H1 (cell line): ENCODE results near the gene RETREG1. TPM values are rescaled to one million over a fixed set of nuclear protein-coding genes. Genes with fewer than 3 reads are reported as not detected.

Source experiments
- CTCF ChIA-PET: fragments of 300-600 bp; sonication (Branson Sonifier 250); formaldehyde crosslinking; loops from one replicate; lab custom pipeline; 2021; ENCODE audit not compliant: partially characterized antibody; lab: Charles Lee
- POLR2A ChIA-PET: fragments of 300-600 bp; sonication (Branson Sonifier 250); formaldehyde crosslinking; loops from one replicate; lab custom pipeline; 2021; ENCODE audit warnings: inconsistent platforms; ENCODE audit not compliant: partially characterized antibody; lab: Charles Lee
- DNase-seq, 2 experiments: peaks; one replicate each; pipeline versions ENCODE4 v3.0.0 to v3.0.0-alpha.2; 2010 to 2022; ENCODE audit warnings: low spot score in 2 of 2, low read depth in 1 of 2, mixed read lengths in 1 of 2
- FAIRE-seq: peaks from 2 replicates; lab custom pipeline; 2011; peaks lifted over from hg19 to GRCh38; lab: Jason Lieb, UNC
- H2AFZ ChIP-seq: 2 replicates; pipeline ENCODE4 v1.8.1; 2012; ENCODE audit warnings: low read length, inconsistent platforms
- H2AK5ac ChIP-seq: 2 replicates; pipeline ENCODE4 v1.6.1; 2013; ENCODE audit warnings: low read depth, low read length
- H2BK120ac ChIP-seq: replicated peaks from 2 replicates; pipeline ENCODE3; 2013; ENCODE audit warnings: low read depth, low read length, inconsistent platforms
- H2BK12ac ChIP-seq: 2 replicates; pipeline ENCODE4 v1.6.1; 2013; ENCODE audit warnings: low read depth, low read length
- H2BK15ac ChIP-seq: 2 replicates; pipeline ENCODE4 v1.6.1; 2013; ENCODE audit warnings: low read length
- H2BK20ac ChIP-seq: 2 replicates; pipeline ENCODE4 v1.6.1; 2013; ENCODE audit warnings: low read length
- H2BK5ac ChIP-seq: 2 replicates; pipeline ENCODE4 v1.6.1; 2013; ENCODE audit warnings: low read depth, low read length
- H3K14ac ChIP-seq: 2 replicates; pipeline ENCODE4 v1.6.1; 2013; ENCODE audit warnings: inconsistent platforms; ENCODE audit not compliant: insufficient read length
- H3K18ac ChIP-seq: 2 replicates; pipeline ENCODE4 v1.6.1; 2013; ENCODE audit warnings: low read length; ENCODE audit errors: extremely low read depth
- H3K23ac ChIP-seq: 2 replicates; pipeline ENCODE4 v1.6.1; 2013; ENCODE audit warnings: inconsistent platforms; ENCODE audit not compliant: insufficient read length
- H3K23me2 ChIP-seq: 2 replicates; pipeline ENCODE4 v1.6.1; 2013; ENCODE audit warnings: low read depth, low read length
- H3K27ac ChIP-seq: 2 replicates; pipeline ENCODE4 v1.6.1; 2011; ENCODE audit warnings: low read depth, low read length, inconsistent platforms
- H3K27me3 ChIP-seq, 4 experiments: replicated peaks in 1 of 4; 1 replicate in 1 of 4; 2 replicates in 3 of 4; pipeline versions ENCODE4 v1.6.1 to v1.8.1; 2011 to 2013; ENCODE audit warnings: low read length in 3 of 4, mild to moderate bottlenecking in 3 of 4, inconsistent platforms in 2 of 4, mixed read lengths in 2 of 4, moderate library complexity in 1 of 4; ENCODE audit not compliant: control insufficient read depth in 3 of 4, insufficient read depth in 3 of 4; ENCODE audit errors: extremely low read depth in 1 of 4
- H3K36me3 ChIP-seq, 4 experiments: 2 replicates each; pipeline versions ENCODE4 v1.6.1 to v1.8.1; 2011 to 2013; ENCODE audit warnings: mild to moderate bottlenecking in 4 of 4, low read length in 3 of 4, moderate library complexity in 2 of 4, control low read depth in 1 of 4, inconsistent platforms in 1 of 4; ENCODE audit not compliant: insufficient read depth in 4 of 4, control insufficient read depth in 2 of 4
- H3K4ac ChIP-seq: replicated peaks from 2 replicates; pipeline ENCODE3; 2013; ENCODE audit warnings: low read length, low read depth, mixed read lengths, inconsistent platforms; ENCODE audit not compliant: insufficient read length
- H3K4me1 ChIP-seq, 4 experiments: replicated peaks in 1 of 4; 1 replicate in 1 of 4; 2 replicates in 3 of 4; pipeline versions ENCODE4 v1.6.1 to v1.8.1; 2011 to 2013; ENCODE audit warnings: low read length in 3 of 4, inconsistent platforms in 2 of 4, mixed read lengths in 1 of 4; ENCODE audit not compliant: insufficient read depth in 4 of 4, control insufficient read depth in 3 of 4
- H3K4me2 ChIP-seq, 2 experiments: 2 replicates each; pipeline versions ENCODE4 v1.6.1 to v1.8.1; 2011 to 2013; ENCODE audit warnings: low read depth in 2 of 2, low read length in 2 of 2, control low read depth in 1 of 2, inconsistent platforms in 1 of 2, mild to moderate bottlenecking in 1 of 2; ENCODE audit not compliant: insufficient read depth in 1 of 2
- H3K4me3 ChIP-seq, 4 experiments: fragments of 200-600, 300-600 bp in 1 of 4; sonication (generic), shearing (Covaris generic), sonication (Bioruptor Twin) in 1 of 4; 2 replicates each; pipeline versions ENCODE4 v1.5.1 to v1.8.1; 2011 to 2016; ENCODE audit warnings: low read length in 4 of 4, low read depth in 3 of 4, control low read depth in 2 of 4, inconsistent platforms in 2 of 4, mild to moderate bottlenecking in 2 of 4, mixed read lengths in 1 of 4, moderate library complexity in 1 of 4; ENCODE audit not compliant: insufficient read depth in 2 of 4; ENCODE audit errors: extremely low read depth in 1 of 4
- H3K56ac ChIP-seq: replicated peaks from 2 replicates; pipeline ENCODE3; 2013; ENCODE audit warnings: low read depth, mild to moderate bottlenecking, mixed read lengths, low read length, inconsistent platforms; ENCODE audit not compliant: insufficient read length
- H3K79me1 ChIP-seq: 2 replicates; pipeline ENCODE4 v1.6.1; 2013; ENCODE audit warnings: low read depth, low read length, control low read depth
- H3K79me2 ChIP-seq, 2 experiments: 2 replicates each; pipeline versions ENCODE4 v1.6.1 to v1.8.1; 2012 to 2013; ENCODE audit warnings: low read length in 2 of 2, mild to moderate bottlenecking in 2 of 2, inconsistent platforms in 1 of 2; ENCODE audit not compliant: insufficient read depth in 2 of 2, control insufficient read depth in 1 of 2
- H3K9ac ChIP-seq, 4 experiments: replicated peaks in 1 of 4; 1 replicate in 1 of 4; 2 replicates in 3 of 4; pipeline versions ENCODE4 v1.6.1 to v1.8.1; 2011 to 2013; ENCODE audit warnings: low read depth in 3 of 4, low read length in 3 of 4, control low read depth in 2 of 4, mild to moderate bottlenecking in 2 of 4, moderate library complexity in 2 of 4, inconsistent platforms in 1 of 4; ENCODE audit errors: extremely low read depth in 1 of 4
- H3K9me3 ChIP-seq, 2 experiments: 2 replicates each; pipeline versions ENCODE4 v1.6.1 to v1.8.1; 2012 to 2013; ENCODE audit warnings: mild to moderate bottlenecking in 2 of 2, moderate library complexity in 2 of 2, control low read depth in 1 of 2, inconsistent platforms in 1 of 2, low read depth in 1 of 2, low read length in 1 of 2, mixed read lengths in 1 of 2; ENCODE audit not compliant: insufficient read depth in 2 of 2
- H4K20me1 ChIP-seq, 2 experiments: replicated peaks in 1 of 2; 2 replicates each; pipeline versions ENCODE3 to v1.8.1; 2011 to 2013; ENCODE audit warnings: inconsistent platforms in 2 of 2, low read length in 2 of 2, mild to moderate bottlenecking in 1 of 2; ENCODE audit not compliant: insufficient read depth in 2 of 2, control insufficient read depth in 1 of 2
- H4K5ac ChIP-seq: 2 replicates; pipeline ENCODE4 v1.6.1; 2013; ENCODE audit warnings: low read length, low read depth, mixed read lengths, inconsistent platforms; ENCODE audit not compliant: insufficient read length
- H4K8ac ChIP-seq: 2 replicates; pipeline ENCODE4 v1.8.0; 2013; ENCODE audit warnings: mild to moderate bottlenecking, moderate library complexity, low read length, inconsistent platforms; ENCODE audit not compliant: insufficient read depth; ENCODE audit errors: extremely low read depth
- H4K91ac ChIP-seq: replicated peaks from 2 replicates; pipeline ENCODE3; 2013; ENCODE audit warnings: low read length, mixed read lengths, inconsistent platforms; ENCODE audit not compliant: insufficient read length
- ASH2L ChIP-seq: fragments of 200-600, 300-600 bp; sonication (generic); IDR thresholded peaks from one replicate; pipeline ENCODE4 v1.7.1; 2017; ENCODE audit warnings: low read length
- KDM4A ChIP-seq: IDR thresholded peaks from one replicate; pipeline ENCODE4 v1.7.1; 2012; ENCODE audit warnings: low read depth, mild to moderate bottlenecking, moderate library complexity, low read length, inconsistent platforms; ENCODE audit not compliant: severe bottlenecking
- SP4 ChIP-seq: IDR thresholded peaks from 2 replicates; pipeline ENCODE4 v1.6.1; 2012; ENCODE audit warnings: low read length, inconsistent platforms
- YY1 ChIP-seq: IDR thresholded peaks from 2 replicates; pipeline ENCODE4 v1.6.1; 2011; ENCODE audit warnings: low read depth, mild to moderate bottlenecking, low read length
- WGBS, 2 experiments: shearing (Covaris generic) in 1 of 2; methylation state at CpG; one replicate each; pipeline versions ENCODE4 v1.1.6 to v1.1.7; 2013 to 2015; ENCODE audit warnings: low lambda C conversion rate in 2 of 2, mixed read lengths in 2 of 2, inconsistent platforms in 1 of 2, low coverage in 1 of 2, missing lambda C conversion rate in 1 of 2; ENCODE audit not compliant: insufficient replicate concordance in 2 of 2, insufficient coverage in 1 of 2, insufficient read length in 1 of 2; ENCODE audit errors: extremely low coverage in 1 of 2, missing lambda C conversion rate in 1 of 2; 5-methylcytosine and 5-hydroxymethylcytosine counted together
- polyA plus RNA-seq, 7 experiments: library from polyadenylated mRNA; depleted of rRNA in 3 of 7; stranded (reverse) in 5 of 7; unstranded in 2 of 7; fragments of >200 nt in 5 of 7; fragments of 200-250 nt in 2 of 7; gene quantifications; 1 replicate in 5 of 7; 2 replicates in 1 of 7; 4 replicates in 1 of 7; pipeline versions ENCODE4 v1.2.1 to v1.2.3, GENCODE V29; 2011 to 2013; ENCODE audit warnings: missing spikeins in 2 of 7, mixed read lengths in 2 of 7
- total RNA-seq: library from RNA; stranded (reverse); fragmentation: NEBNext Ultra II Directional; extraction: Animal tissue kit (Norgen Biotek cat#: 25700); gene quantifications from 2 replicates; pipeline ENCODE4 v1.2.1, GENCODE V29; 2021

RETREG1 gene
- total and polyA plus RNA-seq, 2 of the 8 experiments (the other 6 are each of a cell fraction or from before 2014, with no cell fraction given): 0.62 to 1.9 TPM

- no peaks in the 10 kb centered on the region; a peak in 2 of 7 replicates for H3K4me1 ChIP-seq
- H4K8ac ChIP-seq: no peak overlapping the region
- no peak overlapping the region for H2BK5ac ChIP-seq
- no peak overlapping the region for H4K91ac ChIP-seq
- H2BK120ac ChIP-seq: no peak overlapping the region
- no peak overlapping the region for H2BK20ac ChIP-seq
- H3K4me2 ChIP-seq: no peak overlapping the region
- no peaks in the 10 kb centered on the region for H3K27me3 ChIP-seq
- H3K4me3 ChIP-seq: no peak overlapping the region
- POLR2A ChIA-PET: no interaction called here
- H3K23ac ChIP-seq: no peak overlapping the region
- no peaks in the 10 kb centered on the region for H3K23me2 ChIP-seq
- TF ChIP-seq YY1: no peak
- TF ChIP-seq SP4: no peak
- no peak for TF ChIP-seq ASH2L
- TF ChIP-seq KDM4A: no peak
- H4K20me1 ChIP-seq: no peaks in the 10 kb centered on the region
- H3K9me3 ChIP-seq: no peaks in the 10 kb centered on the region
- H3K9ac ChIP-seq: no peak overlapping the region
- H2AFZ ChIP-seq: no peak overlapping the region
- no peak for DNase-seq
- no peak overlapping the region for H2BK12ac ChIP-seq
- H3K18ac ChIP-seq: no peak overlapping the region
- H3K79me1 ChIP-seq: no peaks in the 10 kb centered on the region
- no peak for FAIRE-seq
- no peaks in the 10 kb centered on the region for H3K36me3 ChIP-seq
- no peak overlapping the region for H3K14ac ChIP-seq
- H3K27ac ChIP-seq: no peak overlapping the region
- no peak overlapping the region for H4K5ac ChIP-seq
- no peak overlapping the region for H3K4ac ChIP-seq
- CTCF ChIA-PET: no interaction called here
- 100% methylated on average over 1 of the region's 1 CpG; no CpG with 5 or more reads in 1 of the 2 experiments for WGBS, 2 experiments
- no peak overlapping the region; the same call in 1 of the 2 replicates for H2BK15ac ChIP-seq
- no peak overlapping the region for H2AK5ac ChIP-seq
- no peak overlapping the region for H3K56ac ChIP-seq
- H3K79me2 ChIP-seq: no peaks in the 10 kb centered on the region
Observed at GRCh38 chr5:16606628-16607027, 10.2 kb downstream of the RETREG1 start.
